Stimulated activated CD4-positive, alpha-beta T cell treated with anti-CD3 and anti-CD28 coated beads, Interleukin-2, amount 100 ng/mL, for 24 hours (primary cell): ENCODE results near the gene PDSS1.
A peak's percentile ranks its signal among the peaks of the same experiment; 100 is the strongest.

Experiments
- DNase-seq, 2 donors: peaks; one replicate each; pipeline ENCODE4 v3.0.0-alpha.2; 2020

PDSS1 gene

GRCh38 chr10:26700884-26701630, 3.6 kb downstream of the PDSS1 start:
- no peak for DNase-seq

DNA sequence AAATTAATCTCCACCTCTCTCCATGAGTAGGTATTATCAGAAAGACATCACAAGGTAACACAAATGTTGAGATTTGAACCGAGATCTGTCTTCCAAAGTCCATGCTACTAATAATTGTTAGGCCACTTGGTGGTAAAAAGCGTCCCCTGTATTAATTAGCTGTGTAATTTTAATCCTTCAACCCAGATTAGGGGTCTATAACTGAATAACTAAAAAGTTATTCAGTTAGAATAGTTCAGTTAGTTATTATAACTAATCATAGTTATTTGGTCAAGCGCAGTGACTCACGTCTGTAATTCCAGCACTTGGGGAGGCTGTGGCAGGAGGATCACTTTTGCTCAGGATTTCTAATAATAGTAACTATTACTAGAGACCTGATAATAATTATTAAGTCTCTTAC, 5.6 kb downstream of the PDSS1 start:
- no peak for DNase-seq

- DNase-seq: no peak
Measured at GRCh38 chr10:26703974-26704373, 6.5 kb downstream of the PDSS1 start.

DNA sequence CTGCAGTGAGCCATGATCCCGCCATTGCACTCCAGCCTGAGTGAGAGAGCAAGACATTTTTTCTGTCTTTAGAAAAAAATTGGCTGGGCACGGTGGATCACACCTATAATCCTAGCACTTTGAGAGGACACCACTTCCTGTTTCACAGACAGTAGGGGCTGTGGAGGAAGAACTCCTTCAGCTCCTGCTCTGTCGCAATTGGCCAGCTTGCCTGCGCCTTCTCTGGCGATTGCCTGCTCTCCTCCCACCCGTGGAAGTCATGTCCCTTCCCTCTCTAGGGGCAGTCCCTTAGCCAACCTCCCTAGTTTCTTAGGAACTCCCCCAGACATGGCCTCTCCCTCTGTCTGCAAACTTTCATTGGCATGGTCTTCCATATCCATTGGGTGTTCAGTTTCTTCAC, 8.7 kb downstream of the PDSS1 start:
- no peak for DNase-seq

GRCh38 chr10:26706936-26707335, 9.4 kb downstream of the PDSS1 start:
- no peak for DNase-seq

GRCh38 chr10:26711324-26711723, 13.8 kb downstream of the PDSS1 start:
- no peak for DNase-seq

- no peak for DNase-seq
Measured at GRCh38 chr10:26714415-26715136, 17.1 kb downstream of the PDSS1 start.

GRCh38 chr10:26715137-26715487, 17.6 kb downstream of the PDSS1 start:
- DNase-seq: no peak

GRCh38 chr10:26717476-26717875, 20.0 kb downstream of the PDSS1 start:
- no peak for DNase-seq

DNA sequence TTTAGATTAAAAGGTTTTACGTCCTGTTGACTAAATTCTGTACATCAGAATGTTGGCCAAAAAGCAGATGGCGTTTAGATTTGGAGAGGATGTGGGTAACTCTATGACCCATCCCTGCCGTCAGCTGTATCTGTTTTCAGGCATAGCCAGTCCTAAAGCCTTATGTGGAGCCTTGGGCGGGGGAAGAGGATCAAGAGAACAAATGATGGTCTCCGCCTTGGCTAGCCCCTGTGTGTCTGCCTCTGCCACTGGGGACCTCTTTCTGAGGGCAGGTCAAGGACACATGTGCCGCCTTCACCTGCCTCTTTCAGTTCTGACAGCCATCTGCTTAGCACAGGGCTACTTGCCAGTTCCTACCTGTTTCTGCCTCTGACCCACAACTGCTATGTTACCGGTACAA, 24.1 kb downstream of the PDSS1 start:
- peak in 1 of 2 donors; percentile 18 for DNase-seq

- DNase-seq: no peak
Measured at GRCh38 chr10:26723016-26723415, 25.5 kb downstream of the PDSS1 start.

- peak; percentile 43 to 45 for DNase-seq
Measured at GRCh38 chr10:26725837-26726727, 28.6 kb downstream of the PDSS1 start.

DNA sequence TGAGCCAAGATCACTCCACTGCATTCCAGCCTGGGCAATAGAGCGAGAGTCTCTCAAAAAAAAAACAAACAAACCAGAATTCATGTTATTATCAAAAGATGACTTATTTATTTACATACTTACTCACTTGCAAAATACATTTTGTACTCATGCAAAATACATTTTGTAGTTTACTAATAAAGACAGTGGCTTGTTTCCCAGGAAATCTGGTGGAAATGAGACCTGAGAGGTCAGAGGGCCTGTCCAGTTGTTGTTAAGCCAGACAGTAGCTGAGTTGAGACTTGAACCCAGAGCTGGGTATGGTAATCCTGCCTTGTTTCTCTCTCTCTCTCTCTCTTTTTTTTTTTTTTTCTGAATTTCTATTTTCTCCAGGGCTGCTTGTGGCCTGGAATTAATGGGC, 29.5 kb downstream of the PDSS1 start:
- no peak for DNase-seq

GRCh38 chr10:26728957-26729356, 31.5 kb downstream of the PDSS1 start:
- DNase-seq: no peak

DNA sequence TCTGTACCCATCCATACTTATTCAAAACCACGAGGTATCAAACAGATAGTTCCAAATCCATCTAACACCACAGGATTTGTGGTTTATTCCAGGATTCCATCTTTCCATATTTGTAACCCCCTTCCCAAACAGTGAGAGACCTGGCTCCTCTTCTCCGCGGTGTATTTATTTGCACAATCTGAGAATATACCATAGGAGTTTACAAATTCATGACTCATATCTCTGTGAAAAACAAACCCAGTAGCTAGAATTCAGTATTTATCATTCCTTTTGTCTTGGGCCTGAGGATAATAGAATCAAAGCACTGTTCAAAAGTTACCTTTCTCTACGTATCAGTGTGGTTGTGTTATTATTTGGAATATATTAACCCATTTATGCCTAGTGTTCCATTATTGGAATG, 31.9 kb downstream of the PDSS1 start:
- no peak for DNase-seq

GRCh38 chr10:26730552-26730951, 33.1 kb downstream of the PDSS1 start:
- DNase-seq: no peak

GRCh38 chr10:26733750-26734568, 36.5 kb downstream of the PDSS1 start:
- no peak for DNase-seq

DNA sequence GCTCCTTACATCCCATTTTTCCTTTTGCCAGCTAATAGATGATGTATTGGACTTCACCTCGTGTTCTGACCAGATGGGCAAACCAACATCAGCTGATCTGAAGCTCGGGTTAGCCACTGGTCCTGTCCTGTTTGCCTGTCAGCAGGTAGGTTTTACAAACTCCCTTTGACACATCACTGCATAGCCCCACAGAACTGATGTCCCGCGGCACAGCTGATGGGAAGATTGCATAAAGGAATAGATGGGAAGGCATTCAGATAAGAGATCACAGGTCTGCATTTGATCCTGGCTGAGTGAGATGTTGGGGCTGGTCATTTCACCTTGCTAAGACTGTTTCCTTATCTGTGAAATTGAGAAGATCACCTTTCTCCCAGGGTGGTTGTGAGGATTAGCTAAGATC, 37.9 kb downstream of the PDSS1 start:
- no peak for DNase-seq

- peak in 1 of 2 donors; percentile 14 for DNase-seq
Measured at GRCh38 chr10:26737730-26738129, 40.2 kb downstream of the PDSS1 start.

- DNase-seq: no peak
Measured at GRCh38 chr10:26738301-26738911, 40.9 kb downstream of the PDSS1 start.

DNA sequence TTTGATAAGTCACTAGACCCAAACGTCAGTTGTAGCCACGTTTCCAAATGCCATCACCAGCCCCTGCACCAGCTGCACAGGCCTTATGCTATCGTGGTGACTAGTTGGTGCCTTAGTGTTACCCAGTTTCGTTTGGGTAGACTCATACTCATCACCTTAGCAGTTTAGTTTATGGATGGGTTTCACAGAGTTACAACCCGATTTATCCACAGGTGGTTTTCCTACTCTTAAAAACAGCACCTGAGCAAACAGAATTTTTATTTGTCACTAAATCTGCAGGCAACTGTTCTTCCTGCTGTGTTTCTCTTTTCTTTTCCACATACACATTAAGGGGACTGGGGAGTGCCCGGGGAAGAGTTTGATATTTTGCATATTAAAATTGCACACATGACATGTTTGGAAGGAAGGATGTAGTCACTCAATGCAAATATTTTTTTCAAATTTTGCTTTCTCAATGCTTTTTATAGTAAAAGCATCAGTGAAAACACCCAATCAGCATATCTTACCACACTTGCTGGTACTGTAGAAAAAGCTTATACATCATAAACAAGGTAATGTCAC, 41.6 kb downstream of the PDSS1 start:
- peak in 1 of 2 donors; percentile 24 for DNase-seq

- no peak for DNase-seq
Measured at GRCh38 chr10:26741368-26741767, 43.9 kb downstream of the PDSS1 start.
